LNCaP clone FGC (cell line): Measurements from ENCODE around the gene PPP1R11.
"Not testable (repeated sequence)": the region's sequence is repeated elsewhere in the genome, so short reads cannot be mapped to it uniquely, and the experiment has no call there.

Experiments used
- DNase-seq: peaks from one replicate; pipeline ENCODE4 v3.0.0-alpha.2; 2011; ENCODE audit warnings: low read depth
- H3K4me3 ChIP-seq: 2 replicates; pipeline ENCODE4 v1.5.1; 2011; ENCODE audit warnings: mild to moderate bottlenecking, low read depth, low read length, control low read depth
- CTCF ChIP-seq: IDR thresholded peaks from 2 replicates; pipeline ENCODE4 v1.5.1; 2012; ENCODE audit warnings: mild to moderate bottlenecking; ENCODE audit not compliant: control insufficient read depth, insufficient read depth; ENCODE audit errors: extremely low read depth

PPP1R11 gene

GRCh38 chr6:30113841-30114240, 46.8 kb downstream of the PPP1R11 start:
- TF ChIP-seq CTCF, result no peak
- no peak overlapping the region for H3K4me3 ChIP-seq
- DNase-seq, result no peak

GRCh38 chr6:30116724-30117123, 49.7 kb downstream of the PPP1R11 start:
- DNase-seq, result no peak
- H3K4me3 ChIP-seq, result no peak overlapping the region
- TF ChIP-seq CTCF, result no peak

GRCh38 chr6:30118691-30119090, 51.7 kb downstream of the PPP1R11 start:
- not testable (repeated sequence) for H3K4me3 ChIP-seq

More at GRCh38 chr6:30118691-30119090, 51.7 kb downstream of the PPP1R11 start:
- DNase-seq, result not testable (repeated sequence)
